HepG2 (cell line): ENCODE measurements around the gene ATP7B. TPM values are rescaled to one million over a fixed set of nuclear protein-coding genes. Genes with fewer than 3 reads are reported as not detected.

Source experiments
- ARID2 ChIP-seq: sonication (generic); formaldehyde crosslinking; IDR thresholded peaks from 2 replicates; pipeline ENCODE4 v1.8.1; 2022; ENCODE audit warnings: mild to moderate bottlenecking, missing genetic modification reagents, borderline replicate concordance
- MIER2 ChIP-seq: IDR thresholded peaks from 2 replicates; pipeline ENCODE4 v1.6.1; 2016; ENCODE audit warnings: missing biosample characterization, missing genetic modification reagents
- NCOA2 ChIP-seq: sonication (generic); formaldehyde crosslinking; IDR thresholded peaks from 2 replicates; pipeline ENCODE4 v1.8.0; 2022; ENCODE audit warnings: inconsistent platforms
- NFIB ChIP-seq: sonication (generic); formaldehyde crosslinking; IDR thresholded peaks from 2 replicates; pipeline ENCODE4 v1.9.0; 2021; ENCODE audit warnings: missing genetic modification reagents, mild to moderate bottlenecking, borderline replicate concordance
- PAF1 ChIP-seq: IDR thresholded peaks from 2 replicates; pipeline ENCODE4 v1.6.1; 2016; ENCODE audit warnings: missing genetic modification reagents, missing compliant biosample characterization
- RFX5 ChIP-seq: IDR thresholded peaks from 2 replicates; pipeline ENCODE4 v1.6.1; 2011; ENCODE audit warnings: low read depth, low read length, improper control_type of control experiment
- SRF ChIP-seq: IDR thresholded peaks from 2 replicates; pipeline ENCODE4 v1.6.1; 2011; ENCODE audit warnings: mild to moderate bottlenecking, low read depth, low read length, moderate library complexity
- TBP ChIP-seq: sonication (generic); formaldehyde crosslinking; IDR thresholded peaks from 2 replicates; pipeline ENCODE4 v1.5.0; 2020; ENCODE audit warnings: missing genetic modification reagents
- TBX3 ChIP-seq: fragments of 450-650 bp; IDR thresholded peaks from 2 replicates; pipeline ENCODE4 v1.6.1; 2017; ENCODE audit warnings: antibody characterized with exemption, mild to moderate bottlenecking, inconsistent platforms, borderline replicate concordance
- YEATS2 ChIP-seq: sonication (generic); formaldehyde crosslinking; IDR thresholded peaks from 2 replicates; pipeline ENCODE4 v1.4.0; 2020; ENCODE audit warnings: missing genetic modification reagents, borderline replicate concordance
- ZBTB3 ChIP-seq: sonication (generic); formaldehyde crosslinking; IDR thresholded peaks from 2 replicates; pipeline ENCODE4 v1.4.0; 2020; ENCODE audit warnings: low read depth, mild to moderate bottlenecking, moderate library complexity, missing genetic modification reagents, borderline replicate concordance
- ZC3H13 ChIP-seq: sonication (generic); formaldehyde crosslinking; IDR thresholded peaks from 2 replicates; pipeline ENCODE4 v1.8.1; 2023; ENCODE audit warnings: mild to moderate bottlenecking, missing genetic modification reagents, moderate library complexity
- ZNF292 ChIP-seq: sonication (generic); formaldehyde crosslinking; IDR thresholded peaks from 2 replicates; pipeline ENCODE4 v1.8.1; 2022; ENCODE audit warnings: mild to moderate bottlenecking, low read depth, missing genetic modification reagents, borderline replicate concordance
- ZNF296 ChIP-seq: sonication (generic); formaldehyde crosslinking; conservative IDR thresholded peaks from 2 replicates; pipeline ENCODE4 v1.5.0; 2020; ENCODE audit warnings: mild to moderate bottlenecking, missing genetic modification reagents
- ZNF33B ChIP-seq: sonication (generic); formaldehyde crosslinking; IDR thresholded peaks from 2 replicates; pipeline ENCODE4 v1.5.1; 2020; ENCODE audit warnings: mild to moderate bottlenecking, missing genetic modification reagents
- ZNF530 ChIP-seq: sonication (generic); formaldehyde crosslinking; IDR thresholded peaks from 2 replicates; pipeline ENCODE4 v1.5.0; 2020; ENCODE audit warnings: low read depth, mild to moderate bottlenecking, missing genetic modification reagents
- ZSCAN22 ChIP-seq: sonication (generic); formaldehyde crosslinking; IDR thresholded peaks from 2 replicates; pipeline ENCODE4 v1.4.0; 2020; ENCODE audit warnings: mild to moderate bottlenecking, missing genetic modification reagents
- polyA plus RNA-seq, 8 experiments: library from polyadenylated mRNA; depleted of rRNA in 3 of 8; stranded (reverse) in 7 of 8; unstranded in 1 of 8; fragments of >200 nt; fragmentation: Illumina TruSeq in 4 of 8; extraction: Trizol in 4 of 8; gene quantifications; 2 replicates each; pipeline versions ENCODE4 v1.2.1 to v1.2.3, GENCODE V29; 2011 to 2016; ENCODE audit warnings: low read depth in 4 of 8, missing spikeins in 1 of 8, mixed read lengths in 1 of 8; ENCODE audit not compliant: insufficient read depth in 1 of 8
- total RNA-seq, 5 experiments: library from RNA; depleted of rRNA; stranded (reverse); fragments of >200 nt; fragmentation: Illumina TruSeq; extraction: Trizol; gene quantifications; 2 replicates each; pipeline ENCODE4 v1.2.3, GENCODE V29; 2016; ENCODE audit warnings: low read depth in 1 of 5
- TF ChIP-seq, protein P1 (sequence below): sonication (generic); formaldehyde crosslinking; IDR thresholded peaks from 2 replicates; pipeline ENCODE4; 2020; ENCODE audit warnings: missing genetic modification reagents, mild to moderate bottlenecking, borderline replicate concordance
- TF ChIP-seq, protein P2 (sequence below): sonication (generic); formaldehyde crosslinking; IDR thresholded peaks from 2 replicates; pipeline ENCODE4 v1.4.0; 2020; ENCODE audit warnings: missing genetic modification reagents
- TF ChIP-seq, protein P3 (sequence below): fragments of 450-650 bp; IDR thresholded peaks from 2 replicates; pipeline ENCODE4 v1.6.1; 2017; ENCODE audit warnings: mild to moderate bottlenecking
- TF ChIP-seq, protein P4 (sequence below): sonication (generic); formaldehyde crosslinking; IDR thresholded peaks from 2 replicates; pipeline ENCODE4 v1.5.0; 2020; ENCODE audit warnings: missing genetic modification reagents

Gene ATP7B
- total and polyA plus RNA-seq, 2 of the 13 experiments (the other 11 are each of a cell fraction or from before 2014, with no cell fraction given) = 31.8 to 57.4 TPM

DNA sequence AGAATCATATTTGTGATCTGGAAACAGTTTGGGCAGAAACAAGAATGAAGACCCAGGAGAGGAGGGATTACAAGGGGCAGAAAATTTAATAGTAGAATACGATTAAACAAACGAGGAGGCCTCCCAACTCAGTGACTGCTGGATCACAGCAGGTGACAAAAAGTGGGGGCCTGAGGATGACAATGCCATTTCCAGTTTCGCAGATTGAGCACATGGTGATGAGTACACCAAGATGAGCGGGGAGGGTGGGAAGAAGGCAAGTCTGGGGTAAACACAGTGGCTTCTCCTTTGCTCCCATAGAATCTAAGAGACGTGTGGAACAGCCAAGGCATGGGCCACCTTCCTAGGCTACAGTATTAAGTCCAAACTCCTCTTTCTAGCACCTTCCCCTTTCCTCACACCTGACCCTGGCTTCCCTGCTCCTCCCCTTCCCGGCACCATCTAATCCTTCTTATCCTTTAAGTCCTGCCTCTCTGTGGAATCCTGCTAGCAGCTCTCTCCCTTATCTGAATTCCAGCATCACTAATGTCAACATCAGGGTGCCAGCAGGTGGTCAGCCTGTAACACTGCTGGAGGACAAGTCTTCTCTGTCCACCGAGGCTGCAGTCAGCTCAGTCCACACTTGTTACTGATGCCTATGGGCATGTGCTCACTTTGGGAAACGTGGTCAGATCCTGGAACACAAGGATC is 13.5 kb downstream of the ATP7B start (continued):
- TF ChIP-seq NCOA2 (CRISPR knock-in tag) = peak; percentile 88
- no peak for TF ChIP-seq RFX5
- no peak for TF ChIP-seq ZC3H13 (CRISPR knock-in tag)
- TF ChIP-seq TBX3 = peak; percentile 93
- TF ChIP-seq YEATS2 (CRISPR knock-in tag) = no peak
- TF ChIP-seq ZNF292 (CRISPR knock-in tag) = peak; percentile 96
- TF ChIP-seq ARID2 = no peak
- no peak for TF ChIP-seq ZNF530 (CRISPR knock-in tag)
- TF ChIP-seq, protein P1, sequence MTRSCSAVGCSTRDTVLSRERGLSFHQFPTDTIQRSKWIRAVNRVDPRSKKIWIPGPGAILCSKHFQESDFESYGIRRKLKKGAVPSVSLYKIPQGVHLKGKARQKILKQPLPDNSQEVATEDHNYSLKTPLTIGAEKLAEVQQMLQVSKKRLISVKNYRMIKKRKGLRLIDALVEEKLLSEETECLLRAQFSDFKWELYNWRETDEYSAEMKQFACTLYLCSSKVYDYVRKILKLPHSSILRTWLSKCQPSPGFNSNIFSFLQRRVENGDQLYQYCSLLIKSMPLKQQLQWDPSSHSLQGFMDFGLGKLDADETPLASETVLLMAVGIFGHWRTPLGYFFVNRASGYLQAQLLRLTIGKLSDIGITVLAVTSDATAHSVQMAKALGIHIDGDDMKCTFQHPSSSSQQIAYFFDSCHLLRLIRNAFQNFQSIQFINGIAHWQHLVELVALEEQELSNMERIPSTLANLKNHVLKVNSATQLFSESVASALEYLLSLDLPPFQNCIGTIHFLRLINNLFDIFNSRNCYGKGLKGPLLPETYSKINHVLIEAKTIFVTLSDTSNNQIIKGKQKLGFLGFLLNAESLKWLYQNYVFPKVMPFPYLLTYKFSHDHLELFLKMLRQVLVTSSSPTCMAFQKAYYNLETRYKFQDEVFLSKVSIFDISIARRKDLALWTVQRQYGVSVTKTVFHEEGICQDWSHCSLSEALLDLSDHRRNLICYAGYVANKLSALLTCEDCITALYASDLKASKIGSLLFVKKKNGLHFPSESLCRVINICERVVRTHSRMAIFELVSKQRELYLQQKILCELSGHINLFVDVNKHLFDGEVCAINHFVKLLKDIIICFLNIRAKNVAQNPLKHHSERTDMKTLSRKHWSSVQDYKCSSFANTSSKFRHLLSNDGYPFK = no peak
- TF ChIP-seq PAF1 = no peak
- no peak for TF ChIP-seq ZNF33B (CRISPR knock-in tag)
- no peak for TF ChIP-seq SRF
- TF ChIP-seq TBP (CRISPR knock-in tag) = no peak
- TF ChIP-seq, protein P2, sequence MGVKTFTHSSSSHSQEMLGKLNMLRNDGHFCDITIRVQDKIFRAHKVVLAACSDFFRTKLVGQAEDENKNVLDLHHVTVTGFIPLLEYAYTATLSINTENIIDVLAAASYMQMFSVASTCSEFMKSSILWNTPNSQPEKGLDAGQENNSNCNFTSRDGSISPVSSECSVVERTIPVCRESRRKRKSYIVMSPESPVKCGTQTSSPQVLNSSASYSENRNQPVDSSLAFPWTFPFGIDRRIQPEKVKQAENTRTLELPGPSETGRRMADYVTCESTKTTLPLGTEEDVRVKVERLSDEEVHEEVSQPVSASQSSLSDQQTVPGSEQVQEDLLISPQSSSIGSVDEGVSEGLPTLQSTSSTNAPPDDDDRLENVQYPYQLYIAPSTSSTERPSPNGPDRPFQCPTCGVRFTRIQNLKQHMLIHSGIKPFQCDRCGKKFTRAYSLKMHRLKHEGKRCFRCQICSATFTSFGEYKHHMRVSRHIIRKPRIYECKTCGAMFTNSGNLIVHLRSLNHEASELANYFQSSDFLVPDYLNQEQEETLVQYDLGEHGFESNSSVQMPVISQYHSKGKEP (CRISPR knock-in tag) = no peak
- 0 out of 2 replicates have a peak, but pooled peaks have one; percentile 56 for TF ChIP-seq MIER2 (CRISPR knock-in tag)
- no peak for TF ChIP-seq NFIB
- TF ChIP-seq ZSCAN22 (CRISPR knock-in tag) = no peak
- no peak for TF ChIP-seq ZBTB3 (CRISPR knock-in tag)
- TF ChIP-seq, protein P3, sequence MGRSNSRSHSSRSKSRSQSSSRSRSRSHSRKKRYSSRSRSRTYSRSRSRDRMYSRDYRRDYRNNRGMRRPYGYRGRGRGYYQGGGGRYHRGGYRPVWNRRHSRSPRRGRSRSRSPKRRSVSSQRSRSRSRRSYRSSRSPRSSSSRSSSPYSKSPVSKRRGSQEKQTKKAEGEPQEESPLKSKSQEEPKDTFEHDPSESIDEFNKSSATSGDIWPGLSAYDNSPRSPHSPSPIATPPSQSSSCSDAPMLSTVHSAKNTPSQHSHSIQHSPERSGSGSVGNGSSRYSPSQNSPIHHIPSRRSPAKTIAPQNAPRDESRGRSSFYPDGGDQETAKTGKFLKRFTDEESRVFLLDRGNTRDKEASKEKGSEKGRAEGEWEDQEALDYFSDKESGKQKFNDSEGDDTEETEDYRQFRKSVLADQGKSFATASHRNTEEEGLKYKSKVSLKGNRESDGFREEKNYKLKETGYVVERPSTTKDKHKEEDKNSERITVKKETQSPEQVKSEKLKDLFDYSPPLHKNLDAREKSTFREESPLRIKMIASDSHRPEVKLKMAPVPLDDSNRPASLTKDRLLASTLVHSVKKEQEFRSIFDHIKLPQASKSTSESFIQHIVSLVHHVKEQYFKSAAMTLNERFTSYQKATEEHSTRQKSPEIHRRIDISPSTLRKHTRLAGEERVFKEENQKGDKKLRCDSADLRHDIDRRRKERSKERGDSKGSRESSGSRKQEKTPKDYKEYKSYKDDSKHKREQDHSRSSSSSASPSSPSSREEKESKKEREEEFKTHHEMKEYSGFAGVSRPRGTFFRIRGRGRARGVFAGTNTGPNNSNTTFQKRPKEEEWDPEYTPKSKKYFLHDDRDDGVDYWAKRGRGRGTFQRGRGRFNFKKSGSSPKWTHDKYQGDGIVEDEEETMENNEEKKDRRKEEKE = no peak
- peak; percentile 92 for TF ChIP-seq ZNF296
- TF ChIP-seq, protein P4, sequence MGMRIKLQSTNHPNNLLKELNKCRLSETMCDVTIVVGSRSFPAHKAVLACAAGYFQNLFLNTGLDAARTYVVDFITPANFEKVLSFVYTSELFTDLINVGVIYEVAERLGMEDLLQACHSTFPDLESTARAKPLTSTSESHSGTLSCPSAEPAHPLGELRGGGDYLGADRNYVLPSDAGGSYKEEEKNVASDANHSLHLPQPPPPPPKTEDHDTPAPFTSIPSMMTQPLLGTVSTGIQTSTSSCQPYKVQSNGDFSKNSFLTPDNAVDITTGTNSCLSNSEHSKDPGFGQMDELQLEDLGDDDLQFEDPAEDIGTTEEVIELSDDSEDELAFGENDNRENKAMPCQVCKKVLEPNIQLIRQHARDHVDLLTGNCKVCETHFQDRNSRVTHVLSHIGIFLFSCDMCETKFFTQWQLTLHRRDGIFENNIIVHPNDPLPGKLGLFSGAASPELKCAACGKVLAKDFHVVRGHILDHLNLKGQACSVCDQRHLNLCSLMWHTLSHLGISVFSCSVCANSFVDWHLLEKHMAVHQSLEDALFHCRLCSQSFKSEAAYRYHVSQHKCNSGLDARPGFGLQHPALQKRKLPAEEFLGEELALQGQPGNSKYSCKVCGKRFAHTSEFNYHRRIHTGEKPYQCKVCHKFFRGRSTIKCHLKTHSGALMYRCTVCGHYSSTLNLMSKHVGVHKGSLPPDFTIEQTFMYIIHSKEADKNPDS (CRISPR knock-in tag) = no peak
